WTC11 (cell line): ENCODE results near the gene SSNA1. TPM values are rescaled to one million over a fixed set of nuclear protein-coding genes. Genes with fewer than 3 reads are reported as not detected.

Experiments used
- CDX4 ChIP-seq: fragments of 250-450 bp; sonication (Bioruptor Pico); IDR thresholded peaks from 2 replicates; pipeline ENCODE4 v1.9.0; 2021; ENCODE audit warnings: moderate library complexity, mild to moderate bottlenecking, inconsistent platforms, borderline replicate concordance
- CREB1 ChIP-seq: sonication (generic); formaldehyde crosslinking; IDR thresholded peaks from 2 replicates; pipeline ENCODE4 v1.8.0; 2023; ENCODE audit warnings: mild to moderate bottlenecking, missing genetic modification reagents
- ERG ChIP-seq: fragments of 250-450 bp; sonication (Bioruptor Pico); IDR thresholded peaks from 2 replicates; pipeline ENCODE4 v1.8.0; 2021; ENCODE audit warnings: mild to moderate bottlenecking
- GRHL2 ChIP-seq: fragments of 250-450 bp; sonication (Bioruptor Pico); IDR thresholded peaks from 2 replicates; pipeline ENCODE4 v1.8.0; 2022; ENCODE audit warnings: mild to moderate bottlenecking, moderate library complexity; ENCODE audit not compliant: insufficient replicate concordance, severe bottlenecking
- GTF2I ChIP-seq: fragments of 250-450 bp; sonication (Bioruptor Pico); conservative IDR thresholded peaks from 2 replicates; pipeline ENCODE4 v1.4.0; 2021; ENCODE audit warnings: mild to moderate bottlenecking
- HMGXB4 ChIP-seq: sonication (generic); formaldehyde crosslinking; IDR thresholded peaks from 2 replicates; pipeline ENCODE4 v1.8.1; 2023; ENCODE audit warnings: mild to moderate bottlenecking, moderate library complexity, missing genetic modification reagents
- IRF2 ChIP-seq: sonication (generic); formaldehyde crosslinking; IDR thresholded peaks from 2 replicates; pipeline ENCODE4 v1.8.0; 2022; ENCODE audit warnings: low read depth, missing genetic modification reagents, borderline replicate concordance
- JUN ChIP-seq: sonication (generic); formaldehyde crosslinking; IDR thresholded peaks from 2 replicates; pipeline ENCODE4 v1.8.0; 2023; ENCODE audit warnings: mild to moderate bottlenecking, missing genetic modification reagents
- NFE2L1 ChIP-seq: sonication (generic); formaldehyde crosslinking; IDR thresholded peaks from 2 replicates; pipeline ENCODE4 v1.8.1; 2023; ENCODE audit warnings: missing genetic modification reagents
- NR1H2 ChIP-seq: sonication (generic); formaldehyde crosslinking; IDR thresholded peaks from 2 replicates; pipeline ENCODE4 v1.9.0; 2021; ENCODE audit warnings: mild to moderate bottlenecking, moderate library complexity, missing genetic modification reagents
- RORB ChIP-seq: fragments of 250-450 bp; sonication (Bioruptor Pico); IDR thresholded peaks from 2 replicates; pipeline ENCODE4 v1.9.0; 2021; ENCODE audit warnings: mild to moderate bottlenecking
- SP1 ChIP-seq: sonication (generic); formaldehyde crosslinking; conservative IDR thresholded peaks from 2 replicates; pipeline ENCODE4 v1.8.1; 2022; ENCODE audit warnings: missing genetic modification reagents
- TEAD4 ChIP-seq: sonication (generic); formaldehyde crosslinking; IDR thresholded peaks from 2 replicates; pipeline ENCODE4 v1.8.0; 2022; ENCODE audit warnings: mild to moderate bottlenecking, missing genetic modification reagents
- ZNF317 ChIP-seq: sonication (generic); formaldehyde crosslinking; IDR thresholded peaks from 2 replicates; pipeline ENCODE4 v1.8.1; 2023; ENCODE audit warnings: low read depth, mild to moderate bottlenecking, moderate library complexity, missing genetic modification reagents, borderline replicate concordance
- ZNF396 ChIP-seq: fragments of 250-450 bp; sonication (Bioruptor Pico); IDR thresholded peaks from 2 replicates; pipeline ENCODE4 v1.8.0; 2021; ENCODE audit warnings: mild to moderate bottlenecking, moderate library complexity, borderline replicate concordance
- total RNA-seq: library from RNA; stranded (reverse); gene quantifications from 3 replicates; pipeline ENCODE4 v1.2.3, GENCODE V29; 2021
- TF ChIP-seq, protein P1 (sequence below): fragments of 250-450 bp; sonication (Bioruptor Pico); IDR thresholded peaks from 2 replicates; pipeline ENCODE4 v1.9.0; 2021; ENCODE audit warnings: mild to moderate bottlenecking, borderline replicate concordance
- TF ChIP-seq, protein P2 (sequence below): fragments of 250-450 bp; sonication (Bioruptor Pico); IDR thresholded peaks from 2 replicates; pipeline ENCODE4 v2.1.2; 2022; ENCODE audit warnings: mild to moderate bottlenecking, moderate library complexity
- TF ChIP-seq, protein P3 (sequence below): sonication (generic); formaldehyde crosslinking; IDR thresholded peaks from 2 replicates; pipeline ENCODE4 v1.8.0; 2022; ENCODE audit warnings: mild to moderate bottlenecking, missing genetic modification reagents
- TF ChIP-seq, protein P4 (sequence below): sonication (generic); formaldehyde crosslinking; IDR thresholded peaks from 2 replicates; pipeline ENCODE4 v1.8.1; 2023; ENCODE audit warnings: mild to moderate bottlenecking, missing genetic modification reagents
- TF ChIP-seq, protein P5 (sequence below): sonication (generic); formaldehyde crosslinking; IDR thresholded peaks from 2 replicates; pipeline ENCODE4 v1.8.0; 2022; ENCODE audit warnings: mild to moderate bottlenecking, missing genetic modification reagents
- TF ChIP-seq, protein P6 (sequence below): sonication (generic); formaldehyde crosslinking; IDR thresholded peaks from 2 replicates; pipeline ENCODE4 v1.8.1; 2022; ENCODE audit warnings: low read depth, mild to moderate bottlenecking, moderate library complexity, missing genetic modification reagents, borderline replicate concordance
- TF ChIP-seq, protein P7 (sequence below): sonication (generic); formaldehyde crosslinking; conservative IDR thresholded peaks from 2 replicates; pipeline ENCODE4 v1.8.1; 2022; ENCODE audit warnings: mild to moderate bottlenecking, missing genetic modification reagents

Gene SSNA1
- total RNA-seq, 1 experiment from 2014 or later = 102 TPM

- TF ChIP-seq, protein P1, sequence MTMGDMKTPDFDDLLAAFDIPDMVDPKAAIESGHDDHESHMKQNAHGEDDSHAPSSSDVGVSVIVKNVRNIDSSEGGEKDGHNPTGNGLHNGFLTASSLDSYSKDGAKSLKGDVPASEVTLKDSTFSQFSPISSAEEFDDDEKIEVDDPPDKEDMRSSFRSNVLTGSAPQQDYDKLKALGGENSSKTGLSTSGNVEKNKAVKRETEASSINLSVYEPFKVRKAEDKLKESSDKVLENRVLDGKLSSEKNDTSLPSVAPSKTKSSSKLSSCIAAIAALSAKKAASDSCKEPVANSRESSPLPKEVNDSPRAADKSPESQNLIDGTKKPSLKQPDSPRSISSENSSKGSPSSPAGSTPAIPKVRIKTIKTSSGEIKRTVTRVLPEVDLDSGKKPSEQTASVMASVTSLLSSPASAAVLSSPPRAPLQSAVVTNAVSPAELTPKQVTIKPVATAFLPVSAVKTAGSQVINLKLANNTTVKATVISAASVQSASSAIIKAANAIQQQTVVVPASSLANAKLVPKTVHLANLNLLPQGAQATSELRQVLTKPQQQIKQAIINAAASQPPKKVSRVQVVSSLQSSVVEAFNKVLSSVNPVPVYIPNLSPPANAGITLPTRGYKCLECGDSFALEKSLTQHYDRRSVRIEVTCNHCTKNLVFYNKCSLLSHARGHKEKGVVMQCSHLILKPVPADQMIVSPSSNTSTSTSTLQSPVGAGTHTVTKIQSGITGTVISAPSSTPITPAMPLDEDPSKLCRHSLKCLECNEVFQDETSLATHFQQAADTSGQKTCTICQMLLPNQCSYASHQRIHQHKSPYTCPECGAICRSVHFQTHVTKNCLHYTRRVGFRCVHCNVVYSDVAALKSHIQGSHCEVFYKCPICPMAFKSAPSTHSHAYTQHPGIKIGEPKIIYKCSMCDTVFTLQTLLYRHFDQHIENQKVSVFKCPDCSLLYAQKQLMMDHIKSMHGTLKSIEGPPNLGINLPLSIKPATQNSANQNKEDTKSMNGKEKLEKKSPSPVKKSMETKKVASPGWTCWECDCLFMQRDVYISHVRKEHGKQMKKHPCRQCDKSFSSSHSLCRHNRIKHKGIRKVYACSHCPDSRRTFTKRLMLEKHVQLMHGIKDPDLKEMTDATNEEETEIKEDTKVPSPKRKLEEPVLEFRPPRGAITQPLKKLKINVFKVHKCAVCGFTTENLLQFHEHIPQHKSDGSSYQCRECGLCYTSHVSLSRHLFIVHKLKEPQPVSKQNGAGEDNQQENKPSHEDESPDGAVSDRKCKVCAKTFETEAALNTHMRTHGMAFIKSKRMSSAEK (CRISPR knock-in tag) = no peak
- TF ChIP-seq, protein P2, sequence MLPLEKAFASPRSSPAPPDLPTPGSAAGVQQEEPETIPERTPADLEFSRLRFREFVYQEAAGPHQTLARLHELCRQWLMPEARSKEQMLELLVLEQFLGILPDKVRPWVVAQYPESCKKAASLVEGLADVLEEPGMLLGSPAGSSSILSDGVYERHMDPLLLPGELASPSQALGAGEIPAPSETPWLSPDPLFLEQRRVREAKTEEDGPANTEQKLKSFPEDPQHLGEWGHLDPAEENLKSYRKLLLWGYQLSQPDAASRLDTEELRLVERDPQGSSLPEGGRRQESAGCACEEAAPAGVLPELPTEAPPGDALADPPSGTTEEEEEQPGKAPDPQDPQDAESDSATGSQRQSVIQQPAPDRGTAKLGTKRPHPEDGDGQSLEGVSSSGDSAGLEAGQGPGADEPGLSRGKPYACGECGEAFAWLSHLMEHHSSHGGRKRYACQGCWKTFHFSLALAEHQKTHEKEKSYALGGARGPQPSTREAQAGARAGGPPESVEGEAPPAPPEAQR (CRISPR knock-in tag) = no peak
- TF ChIP-seq JUN (no peak), GRHL2 (CRISPR knock-in tag) (no peak), HMGXB4 (CRISPR knock-in tag) (peak; percentile 76; the same call in 1 of the 2 replicates), NR1H2 (CRISPR knock-in tag) (no peak), NFE2L1 (no peak), ZNF317 (CRISPR knock-in tag) (no peak), GTF2I (CRISPR knock-in tag) (no peak), CREB1 (CRISPR knock-in tag) (no peak), IRF2 (CRISPR knock-in tag) (no peak), RORB (CRISPR knock-in tag) (no peak), ERG (no peak), ZNF396 (no peak), CDX4 (CRISPR knock-in tag) (no peak), TEAD4 (CRISPR knock-in tag) (no peak), SP1 (peak; percentile 91)
- TF ChIP-seq, protein P3, sequence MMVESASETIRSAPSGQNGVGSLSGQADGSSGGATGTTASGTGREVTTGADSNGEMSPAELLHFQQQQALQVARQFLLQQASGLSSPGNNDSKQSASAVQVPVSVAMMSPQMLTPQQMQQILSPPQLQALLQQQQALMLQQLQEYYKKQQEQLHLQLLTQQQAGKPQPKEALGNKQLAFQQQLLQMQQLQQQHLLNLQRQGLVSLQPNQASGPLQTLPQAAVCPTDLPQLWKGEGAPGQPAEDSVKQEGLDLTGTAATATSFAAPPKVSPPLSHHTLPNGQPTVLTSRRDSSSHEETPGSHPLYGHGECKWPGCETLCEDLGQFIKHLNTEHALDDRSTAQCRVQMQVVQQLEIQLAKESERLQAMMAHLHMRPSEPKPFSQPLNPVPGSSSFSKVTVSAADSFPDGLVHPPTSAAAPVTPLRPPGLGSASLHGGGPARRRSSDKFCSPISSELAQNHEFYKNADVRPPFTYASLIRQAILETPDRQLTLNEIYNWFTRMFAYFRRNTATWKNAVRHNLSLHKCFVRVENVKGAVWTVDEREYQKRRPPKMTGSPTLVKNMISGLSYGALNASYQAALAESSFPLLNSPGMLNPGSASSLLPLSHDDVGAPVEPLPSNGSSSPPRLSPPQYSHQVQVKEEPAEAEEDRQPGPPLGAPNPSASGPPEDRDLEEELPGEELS (CRISPR knock-in tag) = 0 out of 2 replicates have a peak, but pooled peaks have one; percentile 29
- TF ChIP-seq, protein P4, sequence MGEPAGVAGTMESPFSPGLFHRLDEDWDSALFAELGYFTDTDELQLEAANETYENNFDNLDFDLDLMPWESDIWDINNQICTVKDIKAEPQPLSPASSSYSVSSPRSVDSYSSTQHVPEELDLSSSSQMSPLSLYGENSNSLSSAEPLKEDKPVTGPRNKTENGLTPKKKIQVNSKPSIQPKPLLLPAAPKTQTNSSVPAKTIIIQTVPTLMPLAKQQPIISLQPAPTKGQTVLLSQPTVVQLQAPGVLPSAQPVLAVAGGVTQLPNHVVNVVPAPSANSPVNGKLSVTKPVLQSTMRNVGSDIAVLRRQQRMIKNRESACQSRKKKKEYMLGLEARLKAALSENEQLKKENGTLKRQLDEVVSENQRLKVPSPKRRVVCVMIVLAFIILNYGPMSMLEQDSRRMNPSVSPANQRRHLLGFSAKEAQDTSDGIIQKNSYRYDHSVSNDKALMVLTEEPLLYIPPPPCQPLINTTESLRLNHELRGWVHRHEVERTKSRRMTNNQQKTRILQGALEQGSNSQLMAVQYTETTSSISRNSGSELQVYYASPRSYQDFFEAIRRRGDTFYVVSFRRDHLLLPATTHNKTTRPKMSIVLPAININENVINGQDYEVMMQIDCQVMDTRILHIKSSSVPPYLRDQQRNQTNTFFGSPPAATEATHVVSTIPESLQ (CRISPR knock-in tag) = no peak
- TF ChIP-seq, protein P5, sequence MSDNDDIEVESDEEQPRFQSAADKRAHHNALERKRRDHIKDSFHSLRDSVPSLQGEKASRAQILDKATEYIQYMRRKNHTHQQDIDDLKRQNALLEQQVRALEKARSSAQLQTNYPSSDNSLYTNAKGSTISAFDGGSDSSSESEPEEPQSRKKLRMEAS (CRISPR knock-in tag) = peak; percentile 81
- TF ChIP-seq, protein P6, sequence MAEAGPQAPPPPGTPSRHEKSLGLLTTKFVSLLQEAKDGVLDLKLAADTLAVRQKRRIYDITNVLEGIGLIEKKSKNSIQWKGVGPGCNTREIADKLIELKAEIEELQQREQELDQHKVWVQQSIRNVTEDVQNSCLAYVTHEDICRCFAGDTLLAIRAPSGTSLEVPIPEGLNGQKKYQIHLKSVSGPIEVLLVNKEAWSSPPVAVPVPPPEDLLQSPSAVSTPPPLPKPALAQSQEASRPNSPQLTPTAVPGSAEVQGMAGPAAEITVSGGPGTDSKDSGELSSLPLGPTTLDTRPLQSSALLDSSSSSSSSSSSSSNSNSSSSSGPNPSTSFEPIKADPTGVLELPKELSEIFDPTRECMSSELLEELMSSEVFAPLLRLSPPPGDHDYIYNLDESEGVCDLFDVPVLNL (CRISPR knock-in tag) = no peak
- TF ChIP-seq, protein P7, sequence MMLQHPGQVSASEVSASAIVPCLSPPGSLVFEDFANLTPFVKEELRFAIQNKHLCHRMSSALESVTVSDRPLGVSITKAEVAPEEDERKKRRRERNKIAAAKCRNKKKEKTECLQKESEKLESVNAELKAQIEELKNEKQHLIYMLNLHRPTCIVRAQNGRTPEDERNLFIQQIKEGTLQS (CRISPR knock-in tag) = no peak
These were observed 12.1 kb downstream of the SSNA1 start, which contains the start of gene TPRN (continued) for GRCh38 chr9:137200311-137201204.
